Calu3 (cell line): ENCODE results near the gene PTPRG. TPM values are rescaled to one million over a fixed set of nuclear protein-coding genes. Genes with fewer than 3 reads are reported as not detected.

Source experiments
- BruUV-seq: library from RNA; stranded (reverse); fragments of 400-500 nt; replicated peaks from 2 replicates; lab custom pipeline; 2021; lab: Mats Ljungman, UMichigan
- CTCF ChIA-PET: fragments of 300-600 bp; sonication (Branson Sonifier 250); formaldehyde crosslinking; loops from one replicate; lab custom pipeline; 2022; ENCODE audit warnings: antibody characterized with exemption; lab: Charles Lee
- DNase-seq: peaks from one replicate; pipeline ENCODE4 v3.0.0; 2022
- H3K27ac Mint-ChIP-seq: one replicate; pipeline ENCODE4 v1.8.0; 2022; ENCODE audit warnings: mixed read lengths; ENCODE audit not compliant: unreplicated experiment
- H3K27me3 Mint-ChIP-seq: one replicate; pipeline ENCODE4 v1.8.0; 2022; ENCODE audit warnings: mixed read lengths; ENCODE audit not compliant: unreplicated experiment
- H3K36me3 Mint-ChIP-seq: one replicate; pipeline ENCODE4 v1.8.0; 2022; ENCODE audit warnings: mild to moderate bottlenecking, moderate library complexity, mixed read lengths; ENCODE audit not compliant: insufficient read depth, unreplicated experiment
- H3K4me1 Mint-ChIP-seq: one replicate; pipeline ENCODE4 v1.8.0; 2022; ENCODE audit warnings: mild to moderate bottlenecking, low read depth, mixed read lengths; ENCODE audit not compliant: unreplicated experiment
- H3K4me3 Mint-ChIP-seq: one replicate; pipeline ENCODE4 v1.8.0; 2022; ENCODE audit warnings: mild to moderate bottlenecking, low read depth, moderate library complexity, mixed read lengths; ENCODE audit not compliant: unreplicated experiment
- H3K9me3 Mint-ChIP-seq: one replicate; pipeline ENCODE4 v1.8.0; 2022; ENCODE audit warnings: low read depth, mixed read lengths; ENCODE audit not compliant: unreplicated experiment
- CTCF ChIP-seq: fragments of 200-600 bp; IDR thresholded peaks from one replicate; pipeline ENCODE4 v1.8.0; 2022; ENCODE audit warnings: antibody characterized with exemption; ENCODE audit not compliant: unreplicated experiment
- intact Hi-C: fragments of 100-400 bp; cut with micrococcal nuclease; formaldehyde crosslinking; loops from one replicate; pipeline ENCODE4 v1.10.0; 2022; ENCODE audit not compliant: unreplicated experiment
- total RNA-seq: library from RNA; stranded (reverse); gene quantifications from 2 replicates; pipeline ENCODE4 v1.2.3, GENCODE V29; 2022

PTPRG gene
- total RNA-seq, 1 experiment from 2014 or later, result 0.35 TPM

GRCh38 chr3:62015111-62015510 is 453.7 kb downstream of the PTPRG start:
- no peaks in the 10 kb centered on the region for H3K4me1 Mint-ChIP-seq
- intact Hi-C loops, result no loop called here
- DNase-seq, result no peak
- CTCF ChIA-PET, result no interaction called here
- no peak for TF ChIP-seq CTCF
- no peaks in the 10 kb centered on the region for H3K27me3 Mint-ChIP-seq
- H3K4me3 Mint-ChIP-seq, result no peak overlapping the region
- no peaks in the 10 kb centered on the region for H3K36me3 Mint-ChIP-seq
- H3K27ac Mint-ChIP-seq, result no peak overlapping the region
- H3K9me3 Mint-ChIP-seq, result peaks cover 14% of the 10 kb centered on the region
- no TSS peak for BruUV-seq

- H3K27me3 Mint-ChIP-seq, result no peaks in the 10 kb centered on the region
- intact Hi-C loops, result no loop called here
- CTCF ChIA-PET, result no interaction called here
Measured at GRCh38 chr3:62019906-62020305, 458.5 kb downstream of the PTPRG start.

GRCh38 chr3:62020706-62021105 is 459.3 kb downstream of the PTPRG start:
- intact Hi-C loops, result no loop called here
- Mint-ChIP-seq H3K27me3 (no peaks in the 10 kb centered on the region), H3K4me3 (no peak overlapping the region), H3K27ac (no peak overlapping the region), H3K36me3 (no peaks in the 10 kb centered on the region), H3K9me3 (peaks cover 20% of the 10 kb centered on the region), H3K4me1 (no peaks in the 10 kb centered on the region)
- no peak for DNase-seq
- TF ChIP-seq CTCF, result no peak
- CTCF ChIA-PET, result no interaction called here
- no TSS peak for BruUV-seq

More at GRCh38 chr3:62019906-62020305, 458.5 kb downstream of the PTPRG start:
- Mint-ChIP-seq H3K4me3 (no peak overlapping the region), H3K4me1 (no peaks in the 10 kb centered on the region), H3K9me3 (peaks cover 19% of the 10 kb centered on the region), H3K27ac (no peak overlapping the region), H3K36me3 (no peaks in the 10 kb centered on the region)
- BruUV-seq, result no TSS peak
- no peak for DNase-seq
- TF ChIP-seq CTCF, result no peak

GRCh38 chr3:62022312-62022711 is 460.9 kb downstream of the PTPRG start:
- no peak for TF ChIP-seq CTCF
- CTCF ChIA-PET, result no interaction called here
- no peaks in the 10 kb centered on the region for H3K27me3 Mint-ChIP-seq
- intact Hi-C loops, result no loop called here
- no peaks in the 10 kb centered on the region for H3K36me3 Mint-ChIP-seq
- no peak overlapping the region for H3K4me3 Mint-ChIP-seq
- BruUV-seq, result no TSS peak
- no peaks in the 10 kb centered on the region for H3K4me1 Mint-ChIP-seq
- peaks cover 19% of the 10 kb centered on the region for H3K9me3 Mint-ChIP-seq
- no peak for DNase-seq
- H3K27ac Mint-ChIP-seq, result no peak overlapping the region
